ENCODE results near the gene ZNF226.

DNA sequence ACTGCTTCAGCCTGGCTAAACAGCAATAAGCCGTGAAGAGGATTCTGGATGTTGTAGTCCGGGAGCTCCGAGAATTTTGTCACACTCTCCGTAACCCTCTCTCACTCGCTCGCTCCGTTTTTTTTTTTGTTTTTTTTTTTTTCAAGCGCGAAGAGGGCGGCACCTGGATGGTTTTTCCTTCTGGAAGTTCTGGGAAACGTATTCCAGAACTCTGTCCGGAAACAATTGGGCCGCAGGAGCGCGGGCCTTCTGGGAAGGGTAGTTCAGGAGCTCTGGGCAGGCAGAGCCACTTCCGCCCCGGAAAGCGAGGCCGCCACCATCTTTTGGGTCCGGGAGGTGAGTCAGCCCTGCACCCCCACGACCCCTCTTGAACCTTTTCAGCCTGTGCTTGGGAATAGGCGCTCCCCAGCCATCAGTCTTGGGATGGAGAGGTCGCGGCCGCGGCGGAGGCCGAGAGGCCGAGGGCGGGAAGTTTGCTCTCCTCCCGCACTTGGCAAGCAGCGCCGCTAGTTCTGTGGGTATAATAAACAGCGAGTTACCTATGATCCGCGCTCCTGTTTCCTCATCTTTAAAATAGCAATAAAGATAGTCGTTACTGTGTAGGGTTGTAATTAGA lies 47.5 kb downstream of the ZNF226 start, which contains the start of gene ZNF227:
- TF ChIP-seq, protein P1, sequence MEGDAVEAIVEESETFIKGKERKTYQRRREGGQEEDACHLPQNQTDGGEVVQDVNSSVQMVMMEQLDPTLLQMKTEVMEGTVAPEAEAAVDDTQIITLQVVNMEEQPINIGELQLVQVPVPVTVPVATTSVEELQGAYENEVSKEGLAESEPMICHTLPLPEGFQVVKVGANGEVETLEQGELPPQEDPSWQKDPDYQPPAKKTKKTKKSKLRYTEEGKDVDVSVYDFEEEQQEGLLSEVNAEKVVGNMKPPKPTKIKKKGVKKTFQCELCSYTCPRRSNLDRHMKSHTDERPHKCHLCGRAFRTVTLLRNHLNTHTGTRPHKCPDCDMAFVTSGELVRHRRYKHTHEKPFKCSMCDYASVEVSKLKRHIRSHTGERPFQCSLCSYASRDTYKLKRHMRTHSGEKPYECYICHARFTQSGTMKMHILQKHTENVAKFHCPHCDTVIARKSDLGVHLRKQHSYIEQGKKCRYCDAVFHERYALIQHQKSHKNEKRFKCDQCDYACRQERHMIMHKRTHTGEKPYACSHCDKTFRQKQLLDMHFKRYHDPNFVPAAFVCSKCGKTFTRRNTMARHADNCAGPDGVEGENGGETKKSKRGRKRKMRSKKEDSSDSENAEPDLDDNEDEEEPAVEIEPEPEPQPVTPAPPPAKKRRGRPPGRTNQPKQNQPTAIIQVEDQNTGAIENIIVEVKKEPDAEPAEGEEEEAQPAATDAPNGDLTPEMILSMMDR (IDR thresholded peaks at IDR 0.05), result no peak
- TF ChIP-seq POLR2A (IDR thresholded peaks at IDR 0.05) (peak; percentile 3 to 42), POLR2AphosphoS5 (IDR thresholded peaks at IDR 0.05) (peak; percentile 90)

Data from gastroesophageal sphincter (tissue), 3 donors.